GM12874 (cell line): ENCODE measurements around the gene MAP3K10.

Source experiments
- CTCF ChIP-seq: IDR thresholded peaks from 2 replicates; pipeline ENCODE4 v1.5.1; 2011; ENCODE audit warnings: low read depth, mild to moderate bottlenecking, control low read depth, low read length, moderate library complexity; ENCODE audit not compliant: insufficient read depth

MAP3K10 gene

DNA sequence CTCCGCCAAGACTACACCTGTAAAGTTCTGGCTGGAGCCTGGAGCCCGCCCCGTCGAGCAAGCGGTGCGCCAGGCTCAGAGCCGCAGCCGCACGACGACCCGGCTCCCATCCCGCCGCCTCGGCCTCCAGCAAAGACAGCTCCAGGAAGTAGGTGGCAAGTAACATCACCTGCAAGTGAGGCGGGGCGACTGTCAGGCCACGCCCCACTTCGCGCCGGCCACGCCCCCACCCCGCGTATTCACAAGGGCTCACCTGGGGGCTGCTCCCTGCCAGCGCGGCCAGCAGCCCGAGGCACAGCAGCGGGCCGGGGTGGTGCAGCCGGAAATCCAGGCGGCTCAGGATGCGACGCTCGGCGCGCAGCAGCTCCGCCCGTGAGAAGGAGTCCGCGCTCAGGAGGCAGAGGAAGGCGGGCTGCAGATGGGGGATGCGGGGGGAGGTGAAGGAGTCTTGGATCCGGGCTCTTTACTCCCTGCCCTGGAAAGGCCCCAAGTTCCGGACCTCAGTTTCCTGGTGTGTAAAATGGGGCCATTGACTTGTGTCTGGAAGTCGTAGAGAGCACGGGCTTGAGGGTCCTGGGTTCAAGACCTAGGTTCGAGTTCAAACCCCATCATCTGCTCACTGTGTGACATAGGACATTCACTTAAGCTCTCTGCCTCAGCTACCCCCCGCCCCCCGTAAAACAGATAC is 32.1 kb downstream of the MAP3K10 start:
- TF ChIP-seq CTCF = no peak

DNA sequence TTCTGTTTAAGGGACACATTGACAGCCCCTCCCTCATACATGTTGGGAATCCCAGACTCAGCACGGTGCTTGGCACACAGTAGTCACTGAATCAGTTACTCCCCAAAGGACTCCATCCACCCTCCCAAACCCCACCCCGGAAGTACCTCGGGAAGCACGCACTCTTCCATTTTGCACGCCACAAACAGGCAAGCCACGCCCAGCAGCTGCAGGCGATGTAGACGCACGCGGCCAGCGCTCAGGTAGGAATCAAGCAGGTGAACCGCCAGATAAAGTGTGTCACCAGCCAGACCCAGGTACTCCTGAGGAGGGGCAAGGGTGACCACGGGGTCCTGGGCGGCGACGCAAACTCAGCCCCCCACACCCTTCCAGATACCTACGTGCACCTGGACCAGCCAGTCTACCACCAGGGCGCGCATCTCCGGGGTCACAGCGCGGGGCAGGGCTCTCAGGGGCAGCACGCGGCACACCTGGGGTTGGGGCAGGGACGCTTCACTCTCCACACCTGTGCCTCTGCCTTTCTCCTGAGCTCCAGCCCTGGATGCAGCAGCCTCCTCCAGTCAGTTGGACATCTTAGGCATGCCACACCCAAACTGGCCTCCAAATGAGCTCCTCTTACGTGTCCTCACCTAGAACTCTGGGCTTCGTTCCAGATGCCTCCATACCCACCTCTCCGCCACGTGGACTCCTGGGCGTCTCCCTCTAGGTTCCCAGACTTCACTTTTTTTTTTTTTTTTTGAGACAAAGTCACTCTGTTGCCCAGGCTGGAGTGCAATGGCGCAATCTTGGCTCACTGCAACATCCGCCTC is 33.3 kb downstream of the MAP3K10 start:
- no peak for TF ChIP-seq CTCF

DNA sequence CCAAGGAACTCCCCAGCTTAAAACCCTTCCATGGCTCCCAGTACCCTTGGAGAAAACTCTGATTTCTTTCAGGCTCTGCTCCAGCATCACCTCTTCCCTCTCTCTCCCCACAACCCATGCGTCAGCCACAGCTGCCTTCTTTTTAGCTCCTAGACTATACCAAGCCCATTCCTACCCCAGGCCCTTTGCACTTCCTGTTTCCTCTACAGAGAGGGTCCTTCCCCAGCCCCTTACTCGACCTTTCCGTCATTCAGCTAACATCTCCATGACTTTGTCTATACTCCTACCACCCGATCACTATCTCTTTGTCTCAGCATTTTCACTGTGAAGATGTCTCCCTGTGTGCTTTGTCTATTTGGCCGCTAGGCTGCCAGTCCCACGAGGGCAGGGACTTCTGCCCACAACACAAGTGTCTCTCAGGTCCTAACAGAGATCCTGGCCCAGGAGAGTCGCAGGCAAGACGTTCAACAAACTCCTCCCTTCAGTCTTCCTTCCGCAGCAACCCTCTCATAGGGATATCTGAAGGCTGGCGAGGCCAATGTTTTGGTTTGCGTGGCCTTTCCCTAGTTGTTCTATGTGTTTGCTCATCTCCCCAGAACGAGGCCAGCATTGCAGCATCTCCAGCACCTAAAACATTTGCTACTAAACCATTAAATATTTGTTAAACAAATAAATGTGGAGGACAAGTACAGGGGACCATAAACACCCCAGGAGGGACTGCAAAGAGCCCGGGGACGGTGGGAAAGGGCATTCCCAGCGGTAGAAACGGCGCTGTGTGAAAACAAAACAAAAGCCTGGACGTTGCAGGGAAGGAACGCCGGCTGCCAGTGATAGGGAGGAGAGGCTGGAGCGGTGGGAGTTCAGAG is 34.4 kb downstream of the MAP3K10 start:
- TF ChIP-seq CTCF = peak; percentile 21; the same call in 1 of the 2 replicates

- no peak for TF ChIP-seq CTCF
Measured at GRCh38 chr19:40228346-40228745, 37.1 kb downstream of the MAP3K10 start.

- TF ChIP-seq CTCF = no peak
Measured at GRCh38 chr19:40228863-40229262, 37.6 kb downstream of the MAP3K10 start.

DNA sequence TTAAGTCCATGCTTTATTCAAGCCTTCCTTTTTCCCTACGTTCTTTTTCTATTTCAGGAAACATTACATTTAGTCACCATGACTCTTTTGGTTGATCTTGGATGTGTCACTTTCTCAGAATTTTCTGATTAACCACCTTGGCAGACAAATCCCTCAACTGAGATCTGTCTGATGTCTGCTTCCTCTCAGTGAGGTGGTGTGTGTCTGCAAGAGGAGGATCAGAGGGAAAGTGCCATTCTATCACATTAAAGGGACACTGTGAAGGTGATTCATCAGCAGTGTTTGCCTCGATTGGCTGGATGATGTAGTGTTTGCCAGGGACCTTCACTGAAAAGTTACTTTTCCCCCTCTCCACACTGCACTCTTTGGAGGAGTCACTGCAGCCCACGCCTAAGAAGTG is 38.3 kb downstream of the MAP3K10 start:
- no peak for TF ChIP-seq CTCF

DNA sequence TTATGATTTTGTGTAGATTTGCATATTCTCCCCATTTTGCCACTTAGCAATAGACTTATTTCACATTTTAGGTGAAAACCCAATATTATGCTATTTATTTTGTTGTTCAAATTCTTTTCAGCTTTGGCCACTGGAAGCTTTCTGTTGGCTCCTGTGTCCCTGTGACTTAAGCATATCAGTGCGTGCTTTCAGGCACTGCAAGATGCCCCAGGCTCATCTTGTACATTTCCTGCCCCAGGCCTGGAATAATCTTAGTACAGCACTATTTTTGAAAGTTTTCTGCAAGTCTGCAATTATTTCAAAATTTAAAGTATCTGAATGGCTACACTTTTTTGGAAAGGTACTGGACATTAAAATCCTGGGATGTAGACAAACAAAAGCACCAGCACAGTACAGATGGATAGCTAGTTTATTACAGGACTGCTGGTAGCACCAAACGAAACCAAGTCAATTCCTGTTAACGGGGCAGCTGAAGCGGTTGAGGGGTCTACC is 38.7 kb downstream of the MAP3K10 start:
- no peak for TF ChIP-seq CTCF
